Lower leg skin (tissue), 4 donors: Measurements from ENCODE around the gene KLHL42. TPM values are rescaled to one million over a fixed set of nuclear protein-coding genes. Genes with fewer than 3 reads are reported as not detected.

Source experiments
- DNase-seq, 2 donors: peaks; one replicate each; pipeline ENCODE4 v3.0.0-alpha.2; 2019; ENCODE audit warnings: low spot score in 2 of 2
- H3K4me3 ChIP-seq: fragments of 200-600 bp; sonication (generic); 2 replicates; pipeline ENCODE4 v1.5.1; 2017; ENCODE audit warnings: mild to moderate bottlenecking, low read depth; ENCODE audit not compliant: poor library complexity, severe bottlenecking
- CTCF ChIP-seq, 3 donors: fragments of 450-650 bp; IDR thresholded peaks; one replicate each; pipeline ENCODE4 v1.5.1; 2016; ENCODE audit warnings: antibody characterized with exemption in 3 of 3, mild to moderate bottlenecking in 3 of 3, moderate library complexity in 2 of 3
- POLR2A ChIP-seq, 2 donors: fragments of 450-650 bp; IDR thresholded peaks; one replicate each; pipeline ENCODE4 v1.6.1; 2016 to 2017; ENCODE audit warnings: antibody characterized with exemption in 2 of 2, mild to moderate bottlenecking in 1 of 2, moderate library complexity in 1 of 2
- WGBS, 2 donors: methylation state at CpG; one replicate each; pipeline ENCODE4 v1.1.5; 2018; 5-methylcytosine and 5-hydroxymethylcytosine counted together
- intact Hi-C: fragments of 100-400 bp; cut with DNase I; formaldehyde crosslinking; loops from one replicate; pipeline ENCODE4 v1.15.0; 2023; ENCODE audit warnings: low total_unique reads
- total RNA-seq, 4 donors: library from RNA; depleted of rRNA; stranded (reverse); fragments of >200 nt; gene quantifications; one replicate each; pipeline ENCODE4 v1.1.0, GENCODE V29; 2016

Gene KLHL42
- total RNA-seq, 4 donors from 2014 or later: 12.0 to 21.7 (median 19.8) TPM

GRCh38 chr12:27762757-27763156, 17.3 kb upstream of the KLHL42 start:
- TF ChIP-seq CTCF (IDR thresholded peaks at IDR 0.05) (no peak), POLR2A (IDR thresholded peaks at IDR 0.05) (no peak)
- H3K4me3 ChIP-seq: no peak overlapping the region
- no peak for DNase-seq
- intact Hi-C loops: no loop called here
- 89 to 92% methylated on average over 2 of the region's 2 CpGs for WGBS, 2 donors

- TF ChIP-seq POLR2A (IDR thresholded peaks at IDR 0.05): no peak
- TF ChIP-seq CTCF (IDR thresholded peaks at IDR 0.05): no peak
These were observed 13.4 kb upstream of the KLHL42 start for GRCh38 chr12:27766587-27766986.

GRCh38 chr12:27769142-27769673, 10.8 kb upstream of the KLHL42 start:
- 56% methylated on average over 8 of the region's 8 CpGs for WGBS, 2 donors

More at GRCh38 chr12:27766587-27766986, 13.4 kb upstream of the KLHL42 start:
- no peak for DNase-seq
- no peak overlapping the region for H3K4me3 ChIP-seq
- 76 to 84% methylated on average over 3 of the region's 3 CpGs for WGBS, 2 donors
- intact Hi-C loops: no loop called here

GRCh38 chr12:27771481-27772327, 8.3 kb upstream of the KLHL42 start:
- intact Hi-C loops: no loop called here
- no peak for TF ChIP-seq CTCF (IDR thresholded peaks at IDR 0.05)
- H3K4me3 ChIP-seq: no peak overlapping the region
- no peak for DNase-seq
- WGBS, 2 donors: 90 to 93% methylated on average over 3 of the region's 3 CpGs

More at GRCh38 chr12:27769142-27769673, 10.8 kb upstream of the KLHL42 start:
- H3K4me3 ChIP-seq: no peak overlapping the region
- intact Hi-C loops: no loop called here
- no peak for DNase-seq
- no peak for TF ChIP-seq CTCF (IDR thresholded peaks at IDR 0.05)
- no peak for TF ChIP-seq POLR2A (IDR thresholded peaks at IDR 0.05)

- no peak for DNase-seq
- TF ChIP-seq CTCF (IDR thresholded peaks at IDR 0.05) (no peak), POLR2A (IDR thresholded peaks at IDR 0.05) (no peak)
- H3K4me3 ChIP-seq: no peak overlapping the region
- intact Hi-C loops: no loop called here
- 31 to 38% methylated on average over 5 of the region's 5 CpGs for WGBS, 2 donors
These were observed 7.5 kb upstream of the KLHL42 start for GRCh38 chr12:27772328-27773049.
